Upper lobe of right lung (tissue), 1 donor: Measurements from ENCODE around the gene HSD17B1. TPM values are rescaled to one million over a fixed set of nuclear protein-coding genes. Genes with fewer than 3 reads are reported as not detected.
A peak's percentile ranks its signal among the peaks of the same experiment; 100 is the strongest.

ENCODE experiments used
- ATAC-seq: fragments of 200-7000 bp; cut with Tn5 transposase; one replicate; pipeline ENCODE4 v1.9.1; 2020; ENCODE audit warnings: mild to moderate bottlenecking, moderate library complexity
- DNase-seq: peaks from one replicate; pipeline ENCODE4 v3.0.0-alpha.2; 2020
- H3K27ac ChIP-seq: fragments of 200-600 bp; one replicate; pipeline ENCODE4 v1.8.0; 2022
- H3K27me3 ChIP-seq: fragments of 200-600 bp; one replicate; pipeline ENCODE4 v1.8.0; 2022; ENCODE audit warnings: mild to moderate bottlenecking
- H3K36me3 ChIP-seq: fragments of 200-600 bp; one replicate; pipeline ENCODE4 v1.8.0; 2022
- H3K4me1 ChIP-seq: fragments of 200-600 bp; one replicate; pipeline ENCODE4 v1.8.0; 2022
- H3K4me3 ChIP-seq: fragments of 200-600 bp; one replicate; pipeline ENCODE4 v1.8.0; 2022; ENCODE audit warnings: mild to moderate bottlenecking
- H3K9me3 ChIP-seq: fragments of 200-600 bp; one replicate; pipeline ENCODE4 v1.8.0; 2022
- intact Hi-C: fragments of 100-400 bp; cut with DNase I; formaldehyde crosslinking; loops from one replicate; pipeline ENCODE4 v1.11.0; 2022
- total RNA-seq: library from RNA; stranded (reverse); fragmentation: NEBNext Ultra II Directional; extraction: Animal tissue kit (Norgen Biotek cat#: 25700); gene quantifications from one replicate; pipeline ENCODE4 v1.2.1, GENCODE V29; 2021
- TF ChIP-seq, protein P1 (sequence below): fragments of 200-600 bp; IDR thresholded peaks from one replicate; pipeline ENCODE4 v1.8.0; 2022; ENCODE audit warnings: antibody characterized with exemption
- donor health status: DM: no; HTN: yes; CAD: no; lungs with severe emphysema.

Gene HSD17B1
- total RNA-seq, 1 donor from 2014 or later = 1.4 TPM

DNA sequence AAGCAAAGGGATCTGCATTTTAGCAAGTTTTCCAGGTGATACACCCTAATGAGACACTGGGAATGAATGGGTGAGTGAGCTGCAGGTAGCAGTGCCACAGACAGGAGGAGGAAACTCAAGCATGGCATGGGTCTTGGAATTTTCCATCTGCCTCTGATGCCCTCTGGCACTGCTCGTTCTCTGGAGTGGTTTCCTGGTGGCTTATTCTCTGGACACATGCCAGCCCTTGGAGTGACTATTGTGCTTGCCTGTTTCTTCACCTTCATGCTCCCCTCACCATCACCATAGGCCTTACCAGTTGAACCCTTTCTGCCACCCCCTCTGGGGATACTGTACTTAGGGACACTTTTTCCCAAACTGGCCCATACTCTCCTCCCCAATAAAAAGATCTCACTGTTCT lies 10.8 kb downstream of the HSD17B1 start:
- Histone ChIP-seq H3K27me3 (no peaks in the 10 kb centered on the region), H3K36me3 (peaks cover 25% of the 10 kb centered on the region), H3K4me3 (peak overlapping the region; percentile 98), H3K27ac (no peak overlapping the region), H3K4me1 (peaks cover 47% of the 10 kb centered on the region), H3K9me3 (no peaks in the 10 kb centered on the region)
- ATAC-seq (no peak), DNase-seq (no peak)
- intact Hi-C loops = no loop called here
- TF ChIP-seq, protein P1, sequence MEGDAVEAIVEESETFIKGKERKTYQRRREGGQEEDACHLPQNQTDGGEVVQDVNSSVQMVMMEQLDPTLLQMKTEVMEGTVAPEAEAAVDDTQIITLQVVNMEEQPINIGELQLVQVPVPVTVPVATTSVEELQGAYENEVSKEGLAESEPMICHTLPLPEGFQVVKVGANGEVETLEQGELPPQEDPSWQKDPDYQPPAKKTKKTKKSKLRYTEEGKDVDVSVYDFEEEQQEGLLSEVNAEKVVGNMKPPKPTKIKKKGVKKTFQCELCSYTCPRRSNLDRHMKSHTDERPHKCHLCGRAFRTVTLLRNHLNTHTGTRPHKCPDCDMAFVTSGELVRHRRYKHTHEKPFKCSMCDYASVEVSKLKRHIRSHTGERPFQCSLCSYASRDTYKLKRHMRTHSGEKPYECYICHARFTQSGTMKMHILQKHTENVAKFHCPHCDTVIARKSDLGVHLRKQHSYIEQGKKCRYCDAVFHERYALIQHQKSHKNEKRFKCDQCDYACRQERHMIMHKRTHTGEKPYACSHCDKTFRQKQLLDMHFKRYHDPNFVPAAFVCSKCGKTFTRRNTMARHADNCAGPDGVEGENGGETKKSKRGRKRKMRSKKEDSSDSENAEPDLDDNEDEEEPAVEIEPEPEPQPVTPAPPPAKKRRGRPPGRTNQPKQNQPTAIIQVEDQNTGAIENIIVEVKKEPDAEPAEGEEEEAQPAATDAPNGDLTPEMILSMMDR = no peak

DNA sequence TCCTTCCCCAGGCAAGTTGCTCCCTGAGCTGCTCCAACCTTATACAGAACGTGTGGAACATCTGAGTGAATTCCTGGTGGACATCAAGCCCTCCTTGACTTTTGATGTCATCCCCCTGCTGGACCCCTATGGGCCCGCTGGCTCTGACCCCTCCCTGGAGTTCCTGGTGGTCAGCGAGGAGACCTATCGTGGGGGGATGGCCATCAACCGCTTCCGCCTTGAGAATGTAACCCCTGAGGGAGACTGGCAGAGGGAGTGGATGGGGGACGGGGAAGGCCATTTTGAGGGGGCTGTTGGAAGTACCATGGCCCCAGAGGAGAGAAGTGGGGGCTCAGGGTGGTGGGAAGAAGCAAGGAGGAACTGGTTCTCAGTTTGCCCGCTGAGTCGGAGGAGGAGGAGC lies 11.2 kb downstream of the HSD17B1 start:
- peaks cover 29% of the 10 kb centered on the region for H3K36me3 ChIP-seq
- intact Hi-C loops = no loop called here
- ATAC-seq (no peak), DNase-seq (no peak)
- no peak overlapping the region for H3K4me3 ChIP-seq
- no peaks in the 10 kb centered on the region for H3K9me3 ChIP-seq
- H3K4me1 ChIP-seq = peaks cover 50% of the 10 kb centered on the region
- TF ChIP-seq, protein P1 = no peak
- no peaks in the 10 kb centered on the region for H3K27me3 ChIP-seq
- no peak overlapping the region for H3K27ac ChIP-seq

DNA sequence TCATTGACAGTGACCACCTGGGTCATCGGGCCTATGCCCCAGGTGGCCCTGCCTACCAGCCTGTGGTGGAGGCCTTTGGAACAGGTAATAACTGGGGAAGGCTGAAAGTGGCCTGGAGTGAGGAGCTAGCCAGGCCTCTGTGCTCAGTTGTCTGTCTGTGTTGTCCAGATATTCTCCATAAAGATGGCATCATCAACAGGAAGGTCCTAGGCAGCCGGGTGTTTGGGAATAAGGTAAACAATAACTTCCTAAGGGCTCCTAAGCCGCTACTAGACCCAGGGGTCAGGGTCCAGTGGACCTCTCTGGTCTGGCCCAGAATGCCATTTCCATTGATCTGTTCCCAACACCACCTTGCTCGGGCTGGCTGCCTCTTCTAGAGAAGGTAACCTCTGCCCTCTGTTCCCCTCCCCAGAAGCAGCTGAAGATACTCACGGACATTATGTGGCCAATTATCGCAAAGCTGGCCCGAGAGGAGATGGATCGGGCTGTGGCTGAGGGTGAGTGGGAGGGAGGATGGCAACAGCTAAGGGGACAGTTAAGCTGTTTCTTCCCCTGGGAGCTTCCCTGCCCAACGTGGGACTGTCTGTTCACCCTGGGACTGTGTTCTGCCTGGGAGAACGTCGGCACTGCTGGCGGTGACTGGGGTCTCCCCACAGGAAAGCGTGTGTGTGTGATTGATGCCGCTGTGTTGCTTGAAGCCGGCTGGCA lies 12.2 kb downstream of the HSD17B1 start:
- Histone ChIP-seq H3K36me3 (peaks cover 39% of the 10 kb centered on the region), H3K27ac (no peak overlapping the region), H3K9me3 (no peaks in the 10 kb centered on the region), H3K4me1 (peaks cover 50% of the 10 kb centered on the region), H3K27me3 (no peaks in the 10 kb centered on the region), H3K4me3 (no peak overlapping the region)
- no peak for ATAC-seq
- TF ChIP-seq, protein P1 = no peak
- no peak for DNase-seq
- intact Hi-C loops = no loop called here

DNA sequence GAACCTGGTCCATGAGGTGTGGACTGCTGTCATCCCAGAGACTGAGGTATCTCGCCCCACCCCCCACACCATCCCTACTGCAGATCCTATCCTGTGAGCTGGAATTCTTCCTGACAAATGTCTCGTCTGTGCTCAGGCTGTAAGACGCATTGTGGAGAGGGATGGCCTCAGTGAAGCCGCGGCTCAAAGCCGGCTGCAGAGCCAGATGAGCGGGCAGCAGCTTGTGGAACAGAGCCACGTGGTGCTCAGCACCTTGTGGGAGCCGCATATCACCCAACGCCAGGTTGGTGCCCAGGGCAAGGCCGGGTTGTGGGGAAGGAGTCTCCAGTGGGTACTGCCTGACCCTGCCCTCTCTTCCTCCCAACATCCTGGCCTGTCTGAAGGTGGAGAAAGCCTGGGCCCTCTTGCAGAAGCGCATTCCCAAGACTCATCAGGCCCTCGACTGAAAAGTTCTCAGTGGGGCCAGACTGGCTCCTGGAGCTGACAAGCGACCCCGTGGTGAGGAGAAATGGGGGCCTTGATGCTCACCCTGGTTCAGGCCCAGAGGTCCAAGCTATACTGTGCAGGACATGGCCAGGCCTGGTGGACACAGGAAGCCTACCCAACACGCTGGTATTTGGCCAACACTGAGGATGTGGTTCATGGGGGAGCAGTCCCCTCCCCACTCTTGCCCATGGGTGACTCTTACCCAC lies 12.9 kb downstream of the HSD17B1 start:
- Histone ChIP-seq H3K27me3 (no peaks in the 10 kb centered on the region), H3K4me3 (no peak overlapping the region), H3K27ac (peak overlapping the region; percentile 97), H3K36me3 (peaks cover 46% of the 10 kb centered on the region), H3K4me1 (peaks cover 50% of the 10 kb centered on the region), H3K9me3 (no peaks in the 10 kb centered on the region)
- DNase-seq (no peak), ATAC-seq (no peak)
- intact Hi-C loops = no loop called here
- TF ChIP-seq, protein P1 = no peak

DNA sequence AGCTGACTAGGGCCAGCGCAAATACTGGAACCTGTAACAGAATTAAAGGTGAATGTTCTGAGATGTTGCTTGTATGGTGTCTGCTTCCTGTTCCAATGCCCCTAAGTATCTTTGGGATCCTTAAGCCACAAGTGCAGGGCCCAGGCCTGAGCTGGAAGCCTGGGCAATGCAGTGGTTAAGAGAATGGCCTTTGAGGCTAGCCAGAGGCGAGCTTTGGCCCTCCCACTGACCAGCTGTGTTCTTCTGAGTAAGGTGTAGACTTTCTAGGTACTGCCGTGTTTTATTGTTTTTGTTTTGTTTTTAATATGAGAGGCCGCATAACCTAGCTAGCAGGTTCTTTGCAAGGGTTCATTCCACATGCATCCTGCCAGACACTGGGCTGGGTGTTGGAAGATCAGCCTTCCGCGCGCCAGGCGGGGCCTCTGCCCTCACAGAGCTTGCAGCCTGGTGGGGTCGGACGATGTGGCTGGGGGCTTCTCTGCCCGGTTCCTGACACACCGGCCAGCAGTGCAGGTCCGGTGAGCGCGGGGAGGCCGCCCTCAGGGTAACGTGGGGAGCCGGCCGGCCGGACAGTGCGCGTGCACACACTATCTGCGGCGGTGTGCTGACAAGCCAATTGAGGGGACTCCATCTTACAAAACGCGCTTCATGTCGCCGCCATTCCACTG lies 13.6 kb downstream of the HSD17B1 start:
- Histone ChIP-seq H3K4me1 (peaks cover 51% of the 10 kb centered on the region), H3K36me3 (peaks cover 53% of the 10 kb centered on the region), H3K27ac (peak overlapping the region; percentile 97), H3K9me3 (no peaks in the 10 kb centered on the region), H3K27me3 (no peaks in the 10 kb centered on the region), H3K4me3 (peak overlapping the region; percentile 97)
- intact Hi-C loops = no loop called here
- no peak for DNase-seq
- TF ChIP-seq, protein P1 = no peak
- no peak for ATAC-seq
